ENCODE data around the gene NENF. TPM values are rescaled to one million over a fixed set of nuclear protein-coding genes. Genes with fewer than 3 reads are reported as not detected.

NENF gene
- total RNA-seq, 1 donor from 2014 or later: 55.7 TPM

GRCh38 chr1:212430955-212431394 lies 1.7 kb upstream of the NENF start:
- DNase-seq (ENCODE audit: low spot score): no peak

DNA sequence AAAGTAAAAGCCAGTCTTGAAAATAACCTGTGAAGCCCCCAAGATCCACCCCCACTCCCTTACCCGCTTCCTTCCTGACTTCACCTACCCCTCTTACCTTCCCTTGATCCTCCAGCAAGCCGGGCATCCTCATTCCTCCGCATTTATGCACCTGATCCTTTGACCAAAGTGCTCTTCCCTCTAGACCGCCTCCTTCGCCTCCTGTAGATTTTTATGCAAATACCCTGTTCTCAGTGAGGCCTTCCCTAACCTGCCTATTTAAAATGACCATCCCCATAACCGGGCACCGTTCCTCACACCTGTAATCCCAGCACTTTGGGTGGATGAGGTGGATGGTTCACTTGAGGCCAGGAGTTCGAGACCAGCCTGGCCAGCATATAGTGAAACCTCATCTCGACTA lies 1.1 kb upstream of the NENF start:
- DNase-seq (ENCODE audit: low spot score): no peak

DNA sequence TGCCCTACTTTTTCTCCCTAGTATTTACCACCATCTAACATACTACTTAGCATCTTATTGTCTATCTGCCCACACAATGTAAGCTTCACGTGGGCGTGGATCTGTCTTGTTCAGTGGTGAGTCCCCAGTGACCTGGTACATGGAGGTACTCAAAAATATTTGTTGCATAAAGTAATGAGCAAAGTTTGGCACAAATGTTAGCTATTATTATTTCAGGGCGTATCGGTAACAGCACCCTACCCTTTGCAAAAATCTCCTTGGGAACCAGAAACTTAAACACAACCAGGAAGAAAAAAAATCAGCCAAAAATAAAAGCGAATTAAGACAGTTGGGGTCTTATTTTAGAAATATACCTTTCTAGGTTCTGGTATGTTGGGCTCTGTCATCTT lies 454 bp upstream of the NENF start:
- DNase-seq (ENCODE audit: low spot score): no peak

- no peak for DNase-seq (ENCODE audit: low spot score)
Measured at GRCh38 chr1:212433577-212434462, 1.1 kb downstream of the NENF start.

- DNase-seq (ENCODE audit: low spot score): no peak
Measured at GRCh38 chr1:212434992-212435391, 2.3 kb downstream of the NENF start.

DNA sequence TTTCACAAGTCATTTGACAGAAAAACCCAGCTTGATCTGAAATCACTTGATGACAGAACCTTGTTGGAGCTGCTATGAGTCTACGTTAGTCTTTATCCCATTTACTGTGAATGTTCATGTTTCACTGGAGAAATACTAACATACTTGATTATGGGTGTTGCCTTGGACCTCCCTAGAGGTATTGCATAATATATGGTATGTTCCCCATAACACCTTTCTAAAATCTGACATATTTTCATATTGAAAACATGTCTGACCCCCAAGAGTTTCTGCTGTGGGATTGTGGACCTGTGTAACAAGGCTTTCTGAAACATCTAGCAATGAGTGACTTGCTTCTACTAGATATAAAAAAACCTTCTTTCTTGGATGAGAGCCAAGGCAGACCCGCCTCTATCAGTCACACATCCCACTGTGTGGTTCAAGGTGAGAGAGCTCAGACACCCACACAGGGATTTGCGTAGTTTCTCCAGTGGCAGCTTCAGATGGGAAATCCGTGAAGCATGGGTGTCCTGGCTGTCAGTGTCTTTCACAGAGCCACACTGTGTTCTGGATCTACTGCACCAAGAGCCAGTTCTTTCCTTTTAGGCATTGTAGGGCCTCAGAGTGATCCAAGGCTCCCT lies 4.6 kb downstream of the NENF start:
- no peak for DNase-seq (ENCODE audit: low spot score)

- DNase-seq (ENCODE audit: low spot score): no peak
Measured at GRCh38 chr1:212438831-212439237, 6.1 kb downstream of the NENF start.

DNA sequence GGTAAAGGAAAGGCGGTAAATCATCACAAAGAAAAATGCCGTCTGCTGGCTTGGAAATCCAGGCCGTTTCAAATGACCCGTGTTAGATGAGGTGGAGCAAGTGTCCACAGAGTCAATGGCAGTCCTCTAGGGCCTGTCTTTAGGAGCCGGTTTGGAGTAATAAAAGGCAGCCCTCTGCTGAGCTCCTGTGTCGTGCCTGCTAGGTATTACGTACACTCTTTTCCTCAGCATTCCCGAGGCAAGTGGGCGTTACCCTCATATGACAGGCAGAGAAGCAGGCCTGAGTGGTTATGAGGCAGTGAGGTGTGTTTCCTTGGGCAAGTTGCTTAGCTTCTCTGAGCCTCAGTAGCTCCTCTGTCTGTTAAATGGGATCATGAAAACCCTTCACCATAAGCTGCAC lies 7.7 kb downstream of the NENF start:
- DNase-seq (ENCODE audit: low spot score): no peak

DNA sequence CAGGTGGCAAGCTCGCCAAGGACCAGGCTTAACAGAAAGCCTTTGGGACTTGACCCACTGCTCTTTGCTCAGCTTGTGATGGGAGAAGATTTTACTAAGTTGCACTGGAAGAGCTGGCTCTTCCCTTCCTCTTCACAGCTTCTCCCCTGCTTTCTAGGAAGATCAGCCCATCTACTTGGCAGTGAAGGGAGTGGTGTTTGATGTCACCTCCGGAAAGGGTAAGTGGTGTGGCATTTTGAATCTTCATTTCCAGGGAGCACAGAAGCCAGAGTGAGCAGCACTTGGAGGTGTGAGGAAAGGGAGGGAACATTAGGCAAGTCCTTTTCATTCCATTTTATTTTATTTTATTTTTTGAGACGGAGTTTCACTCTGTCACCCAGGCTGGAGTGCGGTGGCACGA lies 9.7 kb downstream of the NENF start:
- no peak for DNase-seq (ENCODE audit: low spot score)

- peak; percentile 65 for DNase-seq (ENCODE audit: low spot score)
Measured at GRCh38 chr1:212446333-212446732, 13.6 kb downstream of the NENF start.

GRCh38 chr1:212447478-212447877 lies 14.8 kb downstream of the NENF start:
- peak; percentile 69 for DNase-seq (ENCODE audit: low spot score)

DNA sequence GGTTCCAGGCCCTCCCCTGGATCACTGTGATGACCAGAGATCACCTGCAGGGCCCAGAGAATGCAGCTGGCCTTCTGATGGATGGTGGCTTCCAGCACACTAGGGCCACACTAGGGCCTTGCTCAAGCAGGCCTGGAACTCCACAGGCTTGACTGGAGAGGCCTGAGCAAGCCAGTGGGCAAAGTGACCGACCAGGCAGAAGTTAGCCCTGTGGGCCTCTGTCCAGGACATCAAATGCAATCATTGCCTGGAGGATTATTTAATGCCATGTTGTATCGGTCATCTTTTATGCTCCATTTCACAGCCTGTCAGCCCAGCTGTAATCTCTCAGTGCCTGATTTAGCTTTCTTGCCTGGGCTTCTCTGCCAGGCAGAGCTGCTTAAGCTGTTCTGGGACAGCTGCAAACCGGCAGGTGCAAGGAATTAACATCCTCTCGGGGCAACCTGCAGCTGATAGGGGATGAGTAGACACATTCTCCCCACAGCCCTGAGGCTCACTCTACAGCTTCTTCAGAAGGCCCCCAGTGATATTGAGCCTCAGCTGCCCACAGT lies 17.7 kb downstream of the NENF start:
- peak; percentile 53 for DNase-seq (ENCODE audit: low spot score)

DNA sequence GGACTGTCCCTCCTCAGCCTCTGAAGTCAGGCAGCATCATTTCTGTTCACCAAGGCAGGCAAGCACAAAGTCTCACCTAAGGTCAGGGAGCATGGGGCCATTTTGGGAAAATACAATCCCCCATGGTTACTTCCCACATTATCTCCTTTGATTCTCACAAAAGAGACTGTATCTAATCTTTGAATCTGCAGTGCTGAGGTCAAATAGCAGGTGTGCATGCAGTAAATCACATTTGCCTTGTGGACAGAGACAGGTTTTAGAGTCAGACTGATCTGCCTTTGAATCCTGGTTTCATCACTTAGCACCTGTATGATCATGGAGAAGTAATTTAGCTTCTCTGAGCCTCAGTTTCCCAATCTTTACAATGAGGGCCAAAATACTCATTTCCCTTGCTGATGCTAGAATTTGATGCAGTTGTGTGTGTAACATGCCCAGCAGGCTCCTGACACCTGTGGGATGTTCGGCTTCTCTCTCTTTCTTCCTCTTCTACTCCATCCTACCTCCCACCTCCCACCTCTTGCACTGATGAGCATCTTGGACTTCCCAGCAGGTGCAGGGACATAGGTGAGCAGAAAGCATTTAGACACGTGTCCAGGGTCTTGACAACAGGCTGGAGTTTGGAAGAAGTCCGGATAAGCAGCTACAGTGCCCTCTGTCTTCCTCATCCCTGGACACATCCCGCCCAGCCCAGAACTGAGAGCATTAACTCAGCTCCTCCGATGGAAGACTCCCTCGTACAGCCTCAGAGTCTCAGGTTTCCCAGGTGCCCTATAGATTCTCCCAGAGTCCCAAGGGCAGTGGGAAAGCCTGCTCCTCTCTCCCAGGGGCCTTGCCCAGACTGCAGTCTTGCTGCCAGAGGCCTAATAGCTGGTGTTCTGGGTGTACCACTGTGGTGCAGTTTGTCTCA lies 18.9 kb downstream of the NENF start:
- peak; percentile 65 for DNase-seq (ENCODE audit: low spot score)

GRCh38 chr1:212452323-212453155 lies 19.8 kb downstream of the NENF start:
- peak; percentile 89 for DNase-seq (ENCODE audit: low spot score)

DNA sequence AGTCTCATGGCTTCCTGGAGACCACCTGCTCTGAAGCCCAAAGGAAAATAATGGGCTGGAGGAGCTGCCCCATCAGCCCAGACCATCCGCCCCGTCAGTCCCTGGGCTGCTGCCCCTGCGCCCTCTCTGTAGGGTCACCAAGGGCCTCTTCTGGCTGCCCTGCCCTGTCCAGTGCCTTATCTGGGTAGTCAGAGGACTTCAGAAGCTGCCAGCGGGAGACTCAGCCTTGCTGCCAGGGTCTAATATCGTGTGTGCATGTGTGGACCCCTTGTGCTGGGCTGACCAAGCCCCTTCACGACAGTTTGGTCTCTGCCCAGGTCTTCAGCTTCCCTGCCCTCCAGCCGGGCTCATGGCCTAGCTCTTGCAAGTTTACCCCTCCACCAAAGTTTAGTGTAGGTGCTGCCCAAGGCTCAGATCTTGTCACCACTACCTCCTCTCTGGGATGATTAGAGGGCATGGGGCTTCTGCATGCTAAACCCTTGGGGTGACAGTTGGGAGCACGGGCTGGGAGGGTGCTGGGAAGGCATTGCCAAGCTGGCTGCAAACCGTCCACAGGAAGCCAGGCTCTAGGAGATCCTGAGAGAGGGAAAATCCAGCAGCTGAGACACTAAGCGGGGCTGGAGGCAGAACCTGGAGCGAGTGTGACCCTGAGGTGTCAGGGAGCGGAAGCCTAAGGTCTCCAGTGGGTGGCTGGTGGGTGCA lies 20.6 kb downstream of the NENF start:
- DNase-seq (ENCODE audit: low spot score): peak; percentile 81

GRCh38 chr1:212454741-212455140 lies 22.0 kb downstream of the NENF start:
- DNase-seq (ENCODE audit: low spot score): no peak

GRCh38 chr1:212455401-212455800 lies 22.7 kb downstream of the NENF start:
- no peak for DNase-seq (ENCODE audit: low spot score)

GRCh38 chr1:212455803-212456528 lies 23.2 kb downstream of the NENF start:
- DNase-seq (ENCODE audit: low spot score): peak; percentile 94

GRCh38 chr1:212457740-212458338 lies 25.1 kb downstream of the NENF start:
- DNase-seq (ENCODE audit: low spot score): no peak
